Transverse colon (tissue), 4 donors: ENCODE data around the gene PABPC3.
A peak's percentile ranks its signal among the peaks of the same experiment; 100 is the strongest.

Experiments used
- POLR2AphosphoS5 ChIP-seq, 3 donors: sonication (generic); formaldehyde crosslinking; IDR thresholded peaks; one replicate each; pipeline ENCODE4 v1.6.1; 2016; ENCODE audit warnings: antibody characterized with exemption in 3 of 3
- TF ChIP-seq, protein P1 (sequence below), 5 experiments: fragments of 200-600 bp in 3 of 5; fragments of 450-650 bp in 2 of 5; sonication (generic) in 3 of 5; IDR thresholded peaks; 1 replicate in 2 of 5; 2 replicates in 3 of 5; pipeline ENCODE4 v1.5.1; 2016 to 2017; ENCODE audit warnings: antibody characterized with exemption in 5 of 5, inconsistent platforms in 3 of 5, mild to moderate bottlenecking in 2 of 5, moderate library complexity in 1 of 5

GRCh38 chr13:25085125-25085742, 10.7 kb upstream of the PABPC3 start:
- no peak for TF ChIP-seq POLR2AphosphoS5 (IDR thresholded peaks at IDR 0.05)
- TF ChIP-seq, protein P1, sequence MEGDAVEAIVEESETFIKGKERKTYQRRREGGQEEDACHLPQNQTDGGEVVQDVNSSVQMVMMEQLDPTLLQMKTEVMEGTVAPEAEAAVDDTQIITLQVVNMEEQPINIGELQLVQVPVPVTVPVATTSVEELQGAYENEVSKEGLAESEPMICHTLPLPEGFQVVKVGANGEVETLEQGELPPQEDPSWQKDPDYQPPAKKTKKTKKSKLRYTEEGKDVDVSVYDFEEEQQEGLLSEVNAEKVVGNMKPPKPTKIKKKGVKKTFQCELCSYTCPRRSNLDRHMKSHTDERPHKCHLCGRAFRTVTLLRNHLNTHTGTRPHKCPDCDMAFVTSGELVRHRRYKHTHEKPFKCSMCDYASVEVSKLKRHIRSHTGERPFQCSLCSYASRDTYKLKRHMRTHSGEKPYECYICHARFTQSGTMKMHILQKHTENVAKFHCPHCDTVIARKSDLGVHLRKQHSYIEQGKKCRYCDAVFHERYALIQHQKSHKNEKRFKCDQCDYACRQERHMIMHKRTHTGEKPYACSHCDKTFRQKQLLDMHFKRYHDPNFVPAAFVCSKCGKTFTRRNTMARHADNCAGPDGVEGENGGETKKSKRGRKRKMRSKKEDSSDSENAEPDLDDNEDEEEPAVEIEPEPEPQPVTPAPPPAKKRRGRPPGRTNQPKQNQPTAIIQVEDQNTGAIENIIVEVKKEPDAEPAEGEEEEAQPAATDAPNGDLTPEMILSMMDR (IDR thresholded peaks at IDR 0.05): peak; percentile 24 to 45 (median 41)
